ENCODE data around the gene SPAG17.
A peak's percentile ranks its signal among the peaks of the same experiment; 100 is the strongest.

SPAG17 gene

GRCh38 chr1:118185084-118185832 lies at the start of gene SPAG17:
SPAG17 (minus strand) TSS chr1:118185228; CDS start chr1:118185157, 71 bp downstream.
- DNase-seq: peak; percentile 3 to 18

GRCh38 chr1:118225471-118225870 lies 40.4 kb upstream of the SPAG17 start:
- no peak for DNase-seq

GRCh38 chr1:118223426-118223825 lies 38.4 kb upstream of the SPAG17 start:
- no peak for DNase-seq

- DNase-seq: no peak
These were observed 34.4 kb upstream of the SPAG17 start for GRCh38 chr1:118219438-118219837.

GRCh38 chr1:118217141-118217838 lies 32.3 kb upstream of the SPAG17 start:
- no peak for DNase-seq

- no peak for DNase-seq
These were observed 29.8 kb upstream of the SPAG17 start for GRCh38 chr1:118214866-118215265.

- no peak for DNase-seq
These were observed 25.7 kb upstream of the SPAG17 start for GRCh38 chr1:118210723-118211110.

- no peak for DNase-seq
These were observed 25.2 kb upstream of the SPAG17 start for GRCh38 chr1:118210051-118210722.

- DNase-seq: no peak
These were observed 24.6 kb upstream of the SPAG17 start for GRCh38 chr1:118209648-118210047.

GRCh38 chr1:118206966-118207365 lies 21.9 kb upstream of the SPAG17 start:
- DNase-seq: no peak

- DNase-seq: no peak
These were observed 19.6 kb upstream of the SPAG17 start for GRCh38 chr1:118204648-118205047.

GRCh38 chr1:118204105-118204504 lies 19.1 kb upstream of the SPAG17 start:
- no peak for DNase-seq

GRCh38 chr1:118202076-118202608 lies 17.1 kb upstream of the SPAG17 start:
- DNase-seq: no peak

GRCh38 chr1:118201524-118201923 lies 16.5 kb upstream of the SPAG17 start:
- DNase-seq: no peak

GRCh38 chr1:118200836-118201235 lies 15.8 kb upstream of the SPAG17 start:
- no peak for DNase-seq

- no peak for DNase-seq
These were observed 5.5 kb upstream of the SPAG17 start for GRCh38 chr1:118190561-118190960.

GRCh38 chr1:118189564-118189963 lies 4.5 kb upstream of the SPAG17 start:
- DNase-seq: no peak

GRCh38 chr1:118188411-118188810 lies 3.4 kb upstream of the SPAG17 start:
- no peak for DNase-seq

GRCh38 chr1:118186026-118186425 lies 998 bp upstream of the SPAG17 start:
- no peak for DNase-seq

GRCh38 chr1:118184739-118185083 lies 317 bp downstream of the SPAG17 start:
- DNase-seq: no peak

GRCh38 chr1:118183586-118183985 lies 1.4 kb downstream of the SPAG17 start:
- DNase-seq: no peak

GRCh38 chr1:118177998-118178397 lies 7.0 kb downstream of the SPAG17 start:
- no peak for DNase-seq

GRCh38 chr1:118169016-118169415 lies 16.0 kb downstream of the SPAG17 start:
- DNase-seq: no peak

- DNase-seq: no peak
These were observed 24.2 kb downstream of the SPAG17 start for GRCh38 chr1:118160806-118161205.

All from inflammatory macrophage treated with lipopolysaccharide for 1 hour (primary cell).